GM23248 (cell line): ENCODE measurements around the gene GPR65.

Experiments used
- EZH2 ChIP-seq: fragments of 200-600 bp; sonication (generic); IDR thresholded peaks from 2 replicates; pipeline ENCODE4 v1.6.1; 2018; ENCODE audit warnings: antibody characterized with exemption, mild to moderate bottlenecking; ENCODE audit not compliant: insufficient read depth, poor library complexity, severe bottlenecking
- EZH2phosphoT487 ChIP-seq: fragments of 200-600 bp; sonication (generic); IDR thresholded peaks from 2 replicates; pipeline ENCODE4 v1.6.1; 2018; ENCODE audit warnings: antibody characterized with exemption, moderate library complexity, mild to moderate bottlenecking, low read depth; ENCODE audit not compliant: insufficient read depth

DNA sequence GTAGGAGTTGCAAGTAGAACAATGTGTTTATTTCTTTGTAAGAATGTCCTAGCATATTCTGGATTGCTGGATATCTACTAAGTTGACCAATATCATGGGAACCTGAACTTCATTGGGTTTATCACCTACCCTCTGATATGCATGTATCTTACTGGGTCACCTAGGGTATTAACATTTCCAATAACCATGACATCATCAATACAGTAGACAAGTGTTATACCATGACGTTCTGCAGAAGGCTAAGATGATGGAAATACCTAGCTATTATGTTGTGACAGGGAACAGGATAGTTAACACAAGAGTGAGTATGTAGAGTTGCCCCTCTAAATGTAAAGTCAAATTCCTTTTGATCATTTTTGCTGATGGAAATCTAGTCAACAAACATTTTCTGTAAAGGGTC lies 26.0 kb downstream of the GPR65 start:
- TF ChIP-seq EZH2phosphoT487 (no peak), EZH2 (no peak)
